ENCODE data around the gene PLCH2.

DNA sequence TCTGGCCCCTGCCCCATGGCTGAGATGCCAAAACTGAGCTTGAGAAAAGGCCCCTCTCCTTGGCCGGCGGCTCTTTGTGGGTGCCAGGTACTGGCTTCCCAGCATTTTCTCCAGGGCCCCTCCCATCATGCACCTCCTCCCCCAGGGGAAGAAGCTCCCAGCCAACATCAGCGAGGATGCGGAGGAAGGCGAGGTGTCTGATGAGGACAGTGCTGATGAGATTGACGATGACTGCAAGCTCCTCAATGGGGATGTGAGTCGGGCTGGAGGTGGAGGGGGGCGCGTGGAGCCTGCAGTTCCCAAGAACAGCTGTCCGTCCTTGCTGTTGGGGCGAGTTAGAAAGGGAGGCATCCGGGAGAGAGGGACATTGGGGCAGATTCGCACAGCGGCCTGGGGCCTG is 13.5 kb downstream of the PLCH2 start:
- TF ChIP-seq, protein P1, sequence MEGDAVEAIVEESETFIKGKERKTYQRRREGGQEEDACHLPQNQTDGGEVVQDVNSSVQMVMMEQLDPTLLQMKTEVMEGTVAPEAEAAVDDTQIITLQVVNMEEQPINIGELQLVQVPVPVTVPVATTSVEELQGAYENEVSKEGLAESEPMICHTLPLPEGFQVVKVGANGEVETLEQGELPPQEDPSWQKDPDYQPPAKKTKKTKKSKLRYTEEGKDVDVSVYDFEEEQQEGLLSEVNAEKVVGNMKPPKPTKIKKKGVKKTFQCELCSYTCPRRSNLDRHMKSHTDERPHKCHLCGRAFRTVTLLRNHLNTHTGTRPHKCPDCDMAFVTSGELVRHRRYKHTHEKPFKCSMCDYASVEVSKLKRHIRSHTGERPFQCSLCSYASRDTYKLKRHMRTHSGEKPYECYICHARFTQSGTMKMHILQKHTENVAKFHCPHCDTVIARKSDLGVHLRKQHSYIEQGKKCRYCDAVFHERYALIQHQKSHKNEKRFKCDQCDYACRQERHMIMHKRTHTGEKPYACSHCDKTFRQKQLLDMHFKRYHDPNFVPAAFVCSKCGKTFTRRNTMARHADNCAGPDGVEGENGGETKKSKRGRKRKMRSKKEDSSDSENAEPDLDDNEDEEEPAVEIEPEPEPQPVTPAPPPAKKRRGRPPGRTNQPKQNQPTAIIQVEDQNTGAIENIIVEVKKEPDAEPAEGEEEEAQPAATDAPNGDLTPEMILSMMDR (IDR thresholded peaks at IDR 0.05): no peak
- no peak for TF ChIP-seq EZH2 (IDR thresholded peaks at IDR 0.05; ENCODE audit: borderline replicate concordance, insufficient read depth, low read depth, low read length, poor library complexity, severe bottlenecking)

Measured in B cell (primary cell).